OCI-LY3 (cell line): Measurements from ENCODE around the gene SAMD14.

Experiments
- EZH2phosphoT487 ChIP-seq: fragments of 200-600 bp; shearing (Covaris generic); IDR thresholded peaks from 2 replicates; pipeline ENCODE4 v1.6.1; 2018; ENCODE audit warnings: antibody characterized with exemption, mixed run types, low read depth
- TF ChIP-seq, protein P1 (sequence below): fragments of 200-600, 300-600 bp; sonication (generic); IDR thresholded peaks from 2 replicates; pipeline ENCODE4 v1.5.1; 2014; ENCODE audit warnings: antibody characterized with exemption, low read length, low read depth

- TF ChIP-seq, protein P1, sequence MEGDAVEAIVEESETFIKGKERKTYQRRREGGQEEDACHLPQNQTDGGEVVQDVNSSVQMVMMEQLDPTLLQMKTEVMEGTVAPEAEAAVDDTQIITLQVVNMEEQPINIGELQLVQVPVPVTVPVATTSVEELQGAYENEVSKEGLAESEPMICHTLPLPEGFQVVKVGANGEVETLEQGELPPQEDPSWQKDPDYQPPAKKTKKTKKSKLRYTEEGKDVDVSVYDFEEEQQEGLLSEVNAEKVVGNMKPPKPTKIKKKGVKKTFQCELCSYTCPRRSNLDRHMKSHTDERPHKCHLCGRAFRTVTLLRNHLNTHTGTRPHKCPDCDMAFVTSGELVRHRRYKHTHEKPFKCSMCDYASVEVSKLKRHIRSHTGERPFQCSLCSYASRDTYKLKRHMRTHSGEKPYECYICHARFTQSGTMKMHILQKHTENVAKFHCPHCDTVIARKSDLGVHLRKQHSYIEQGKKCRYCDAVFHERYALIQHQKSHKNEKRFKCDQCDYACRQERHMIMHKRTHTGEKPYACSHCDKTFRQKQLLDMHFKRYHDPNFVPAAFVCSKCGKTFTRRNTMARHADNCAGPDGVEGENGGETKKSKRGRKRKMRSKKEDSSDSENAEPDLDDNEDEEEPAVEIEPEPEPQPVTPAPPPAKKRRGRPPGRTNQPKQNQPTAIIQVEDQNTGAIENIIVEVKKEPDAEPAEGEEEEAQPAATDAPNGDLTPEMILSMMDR = no peak
- no peak for TF ChIP-seq EZH2phosphoT487
Measured at GRCh38 chr17:50163843-50164696, 34.1 kb upstream of the SAMD14 start.
